Measurements from ENCODE around the gene AVP. TPM values are rescaled to one million over a fixed set of nuclear protein-coding genes. Genes with fewer than 3 reads are reported as not detected.
A peak's percentile ranks its signal among the peaks of the same experiment; 100 is the strongest.

The AVP gene
- total RNA-seq, 1 donor from 2014 or later, result not detected

DNA sequence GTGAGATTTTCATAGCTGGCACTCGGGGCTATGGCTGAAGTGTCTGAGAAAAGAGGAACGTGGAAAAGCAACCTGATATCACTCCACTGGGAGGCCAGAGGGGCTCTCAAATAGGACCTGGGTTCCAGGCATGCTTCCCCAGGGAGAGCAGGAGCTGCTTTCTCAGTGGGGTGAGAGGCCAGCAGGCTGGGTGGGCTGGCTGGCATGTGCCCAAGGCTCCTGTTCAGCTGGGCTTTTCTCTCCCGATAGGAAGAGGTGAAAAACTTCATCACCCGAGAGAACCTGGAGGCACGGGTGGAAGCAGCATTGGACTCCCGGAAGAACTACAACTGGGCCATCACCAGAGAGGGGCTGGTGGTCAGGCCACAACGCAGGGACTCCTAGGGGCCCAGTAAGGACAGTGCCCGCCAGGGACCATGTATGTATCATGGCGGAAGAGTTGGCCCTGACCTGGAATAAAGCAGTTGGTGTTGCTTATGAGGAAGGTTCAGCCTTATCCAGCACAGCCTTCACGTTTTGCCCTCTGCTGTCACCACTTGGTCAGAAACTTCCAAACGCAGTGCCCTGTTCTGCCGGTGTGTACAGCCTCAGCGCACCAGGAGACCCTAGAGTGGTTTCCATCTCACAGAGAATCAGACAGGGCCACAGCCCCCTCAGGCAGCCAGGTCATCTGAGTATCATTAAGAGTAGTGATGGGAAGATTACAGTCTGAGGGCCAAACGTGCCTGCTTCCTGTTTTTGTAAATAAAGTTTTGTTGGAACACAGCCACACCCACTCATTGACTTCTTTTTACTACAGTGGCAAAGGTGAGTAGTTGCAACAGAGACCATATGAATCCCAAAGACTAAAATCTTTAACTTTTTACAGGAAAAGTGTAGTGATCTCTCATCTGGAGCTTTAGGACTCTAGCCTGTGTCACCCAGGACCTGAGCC is 36.8 kb downstream of the AVP start:
- TF ChIP-seq, protein P1, sequence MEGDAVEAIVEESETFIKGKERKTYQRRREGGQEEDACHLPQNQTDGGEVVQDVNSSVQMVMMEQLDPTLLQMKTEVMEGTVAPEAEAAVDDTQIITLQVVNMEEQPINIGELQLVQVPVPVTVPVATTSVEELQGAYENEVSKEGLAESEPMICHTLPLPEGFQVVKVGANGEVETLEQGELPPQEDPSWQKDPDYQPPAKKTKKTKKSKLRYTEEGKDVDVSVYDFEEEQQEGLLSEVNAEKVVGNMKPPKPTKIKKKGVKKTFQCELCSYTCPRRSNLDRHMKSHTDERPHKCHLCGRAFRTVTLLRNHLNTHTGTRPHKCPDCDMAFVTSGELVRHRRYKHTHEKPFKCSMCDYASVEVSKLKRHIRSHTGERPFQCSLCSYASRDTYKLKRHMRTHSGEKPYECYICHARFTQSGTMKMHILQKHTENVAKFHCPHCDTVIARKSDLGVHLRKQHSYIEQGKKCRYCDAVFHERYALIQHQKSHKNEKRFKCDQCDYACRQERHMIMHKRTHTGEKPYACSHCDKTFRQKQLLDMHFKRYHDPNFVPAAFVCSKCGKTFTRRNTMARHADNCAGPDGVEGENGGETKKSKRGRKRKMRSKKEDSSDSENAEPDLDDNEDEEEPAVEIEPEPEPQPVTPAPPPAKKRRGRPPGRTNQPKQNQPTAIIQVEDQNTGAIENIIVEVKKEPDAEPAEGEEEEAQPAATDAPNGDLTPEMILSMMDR (IDR thresholded peaks at IDR 0.05), result no peak
- TF ChIP-seq POLR2AphosphoS5 (IDR thresholded peaks at IDR 0.05; ENCODE audit: insufficient read depth in 1 of 2, low read depth in 1 of 2), result no peak
- no peak for TF ChIP-seq POLR2A (IDR thresholded peaks at IDR 0.05)
- peak overlapping the region in 1 of 2 donors; percentile 91 for H3K4me3 ChIP-seq
- DNase-seq (ENCODE audit: extremely low spot score in 2 of 2), result no peak

DNA sequence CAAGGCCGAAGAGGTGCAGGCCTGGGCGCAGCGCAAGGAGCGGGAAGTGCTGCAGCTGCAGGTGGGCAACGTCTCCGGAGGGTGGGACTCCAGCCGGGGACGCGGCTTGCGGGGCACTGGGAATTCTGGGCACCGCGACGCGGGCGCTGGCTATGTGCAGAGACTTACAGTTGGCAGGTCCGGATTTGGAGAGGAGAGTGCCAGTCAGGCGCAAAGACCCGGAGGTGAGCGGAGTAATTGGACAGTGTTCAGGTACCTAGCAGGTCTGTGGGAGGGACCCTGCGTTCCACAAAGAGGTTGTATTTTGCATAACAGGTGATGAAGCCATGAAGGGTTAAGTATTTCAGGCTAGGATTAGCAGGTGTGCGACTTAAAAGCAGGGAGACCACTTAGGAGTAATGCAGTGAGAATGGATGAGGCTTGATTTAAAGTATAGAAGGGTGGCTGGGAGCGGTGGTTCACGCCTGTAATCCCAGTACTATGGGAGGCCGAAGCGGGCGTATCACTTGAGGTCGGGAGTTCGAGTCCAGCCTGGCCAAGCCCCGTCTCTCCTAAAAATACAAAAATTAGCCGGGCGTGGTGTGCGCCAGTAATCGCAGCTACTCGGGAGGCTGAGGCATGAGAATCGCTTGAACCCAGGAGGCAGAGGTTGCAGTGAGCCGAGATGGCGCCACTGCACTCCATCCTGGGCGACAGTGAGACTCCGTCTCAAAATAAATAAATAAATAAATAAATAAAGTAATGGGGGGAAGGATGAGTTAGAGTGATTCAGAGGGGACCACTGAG is 37.7 kb downstream of the AVP start:
- peaks cover 35% of the 10 kb centered on the region for H3K4me1 ChIP-seq
- no peaks in the 10 kb centered on the region for H3K9me3 ChIP-seq
- peaks cover 0 to 22% of the 10 kb centered on the region in 2 donors for H3K36me3 ChIP-seq
- H3K4me3 ChIP-seq, result peak overlapping the region; percentile 88 to 91
- TF ChIP-seq POLR2AphosphoS5 (IDR thresholded peaks at IDR 0.05; ENCODE audit: insufficient read depth in 1 of 2, low read depth in 1 of 2) (no peak), POLR2A (IDR thresholded peaks at IDR 0.05) (no peak)
- TF ChIP-seq, protein P1 (IDR thresholded peaks at IDR 0.05), result no peak
- intact Hi-C loops (cut with DNase I), result no loop called here
- DNase-seq (ENCODE audit: extremely low spot score in 2 of 2), result no peak
- H3K27me3 ChIP-seq, result no peaks in the 10 kb centered on the region
- peak overlapping the region; percentile 82 for H3K27ac ChIP-seq

More for the DNA sequence above, 36.8 kb downstream of the AVP start:
- Histone ChIP-seq H3K27ac (no peak overlapping the region), H3K9me3 (no peaks in the 10 kb centered on the region), H3K27me3 (no peaks in the 10 kb centered on the region), H3K4me1 (peaks cover 26% of the 10 kb centered on the region), H3K36me3 (peaks cover 0 to 22% of the 10 kb centered on the region in 2 donors)
- intact Hi-C loops (cut with DNase I), result no loop called here

DNA sequence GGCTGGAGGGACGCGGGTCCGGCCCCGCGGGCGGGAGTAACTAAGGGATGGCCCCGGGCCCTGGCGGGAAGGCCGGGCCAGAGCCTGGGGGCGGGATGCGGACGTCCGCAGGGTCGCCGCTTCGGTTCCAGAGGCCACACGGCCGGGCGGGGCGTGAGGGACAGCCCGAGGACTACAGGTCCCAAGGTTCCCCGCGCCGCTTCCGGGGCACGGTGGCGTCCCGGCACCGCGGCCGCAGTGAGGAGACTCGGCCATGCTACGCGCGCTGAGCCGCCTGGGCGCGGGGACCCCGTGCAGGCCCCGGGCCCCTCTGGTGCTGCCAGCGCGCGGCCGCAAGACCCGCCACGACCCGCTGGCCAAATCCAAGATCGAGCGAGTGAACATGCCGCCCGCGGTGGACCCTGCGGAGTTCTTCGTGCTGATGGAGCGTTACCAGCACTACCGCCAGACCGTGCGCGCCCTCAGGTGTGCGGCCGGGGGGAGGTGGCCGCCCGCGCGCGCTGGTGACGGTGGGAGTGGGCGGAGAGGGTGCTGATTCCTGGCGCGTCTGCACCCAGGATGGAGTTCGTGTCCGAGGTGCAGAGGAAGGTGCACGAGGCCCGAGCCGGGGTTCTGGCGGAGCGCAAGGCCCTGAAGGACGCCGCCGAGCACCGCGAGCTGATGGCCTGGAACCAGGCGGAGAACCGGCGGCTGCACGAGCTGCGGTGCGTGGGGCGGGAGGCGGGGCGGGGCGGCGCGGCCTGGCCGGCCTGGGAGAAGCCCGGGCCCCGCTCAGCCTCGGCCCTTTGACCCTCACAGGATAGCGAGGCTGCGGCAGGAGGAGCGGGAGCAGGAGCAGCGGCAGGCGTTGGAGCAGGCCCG is 38.5 kb downstream of the AVP start, which contains the start of gene MRPS26:
MRPS26 (plus strand) TSS at position 237 of the 861 bp plus-strand sequence; CDS start at position 254, 17 bp downstream.
- peak in 1 of 2 donors; percentile 44 for TF ChIP-seq POLR2A (IDR thresholded peaks at IDR 0.05)
- TF ChIP-seq POLR2AphosphoS5 (IDR thresholded peaks at IDR 0.05; ENCODE audit: insufficient read depth in 1 of 2, low read depth in 1 of 2), result peak in 1 of 2 donors; percentile 87
- TF ChIP-seq, protein P1 (IDR thresholded peaks at IDR 0.05), result no peak
- Histone ChIP-seq H3K9me3 (no peaks in the 10 kb centered on the region), H3K27me3 (no peaks in the 10 kb centered on the region), H3K4me3 (peak within 1 kb of the TSS; percentile 88 to 91), H3K4me1 (peaks cover 39% of the 10 kb centered on the region), H3K36me3 (peaks cover 0 to 22% of the 10 kb centered on the region in 2 donors), H3K27ac (peak within 1 kb of the TSS; percentile 82)
- DNase-seq (ENCODE audit: extremely low spot score in 2 of 2), result no peak
- intact Hi-C loops (cut with DNase I), result no loop called here

DNA sequence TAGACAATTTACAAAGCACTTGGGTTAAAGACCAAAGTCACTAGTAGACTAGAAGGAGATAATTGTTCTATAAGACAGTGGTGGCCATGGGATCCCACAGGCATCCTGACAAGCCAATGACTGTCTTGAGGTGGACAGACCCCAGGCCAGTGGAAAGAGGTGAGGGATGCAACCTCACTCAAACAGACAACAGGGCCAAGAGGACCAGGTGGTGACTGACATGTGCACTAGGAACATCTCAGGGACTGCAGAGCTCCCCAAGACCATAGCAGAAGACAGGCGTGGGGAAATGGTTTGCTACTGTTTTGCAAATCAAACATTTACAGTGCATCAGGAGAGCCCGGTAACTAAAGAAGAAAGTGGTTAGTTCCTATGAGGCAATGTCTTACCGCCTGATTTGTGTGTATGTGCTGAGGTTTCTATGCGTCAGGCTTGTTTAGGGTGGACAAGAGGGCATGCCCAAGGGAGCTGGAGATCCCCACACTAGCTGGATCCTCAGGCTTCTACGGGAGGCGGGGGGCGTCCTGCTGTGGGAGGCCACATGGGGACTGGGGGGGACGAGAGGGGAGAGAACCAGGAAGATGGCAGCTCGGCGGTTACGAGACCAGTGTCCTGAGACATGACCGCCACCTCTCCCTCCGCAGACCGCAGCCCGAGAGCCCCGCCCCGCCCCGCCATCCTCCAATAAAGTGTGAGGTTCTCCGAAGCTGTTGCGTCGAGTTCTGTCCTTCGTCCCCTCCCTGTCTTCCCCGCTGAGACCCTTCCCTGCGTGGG is 39.3 kb downstream of the AVP start:
- Histone ChIP-seq H3K27ac (peak overlapping the region; percentile 82), H3K36me3 (peaks cover 0 to 22% of the 10 kb centered on the region in 2 donors), H3K9me3 (no peaks in the 10 kb centered on the region), H3K4me3 (peak overlapping the region; percentile 88 to 91), H3K4me1 (peaks cover 39% of the 10 kb centered on the region), H3K27me3 (no peaks in the 10 kb centered on the region)
- DNase-seq (ENCODE audit: extremely low spot score in 2 of 2), result no peak
- intact Hi-C loops (cut with DNase I), result no loop called here
- TF ChIP-seq, protein P1 (IDR thresholded peaks at IDR 0.05), result no peak
- TF ChIP-seq POLR2A (IDR thresholded peaks at IDR 0.05) (no peak), POLR2AphosphoS5 (IDR thresholded peaks at IDR 0.05; ENCODE audit: insufficient read depth in 1 of 2, low read depth in 1 of 2) (no peak)

All from vagina (tissue), 2 donors.